HCT116 (cell line): ENCODE measurements around the gene TAOK3. TPM values are rescaled to one million over a fixed set of nuclear protein-coding genes. Genes with fewer than 3 reads are reported as not detected.

Experiments
- ATAC-seq: fragments of 200-7000 bp; cut with Tn5 transposase; 2 replicates; pipeline ENCODE4 v1.9.1; 2020; ENCODE audit warnings: mild to moderate bottlenecking, moderate library complexity
- BruUV-seq: library from RNA; stranded (reverse); fragments of 400-500 nt; replicated peaks from 2 replicates; lab custom pipeline; 2021; lab: Mats Ljungman, UMichigan
- CTCF ChIA-PET: fragments of 300-600 bp; sonication (Branson Sonifier 250); formaldehyde crosslinking; loops from one replicate; lab custom pipeline; 2021; ENCODE audit warnings: antibody characterized with exemption; lab: Charles Lee
- POLR2A ChIA-PET: fragments of 300-600, 350-600 bp; sonication (Branson Sonifier 250); formaldehyde crosslinking; loops from one replicate; lab custom pipeline; 2021; ENCODE audit warnings: antibody characterized with exemption; lab: Charles Lee
- RAD21 ChIA-PET, 2 experiments: fragments of 300-600 bp; sonication (Branson Sonifier 250); formaldehyde crosslinking; loops; one replicate each; lab custom pipeline; 2023; ENCODE audit warnings: low total read pairs in 2 of 2; ENCODE audit not compliant: uncharacterized antibody in 2 of 2, unreplicated experiment in 2 of 2, low non-redundant PET in 1 of 2; lab: Charles Lee
- DNase-seq: peaks from one replicate; pipeline ENCODE4 v3.0.0-alpha.2; 2010; ENCODE audit warnings: low read depth, low spot score
- H2AFZ ChIP-seq: fragments of 200-600 bp; shearing (Covaris generic), sonication (generic); 2 replicates; pipeline ENCODE4 v1.6.1; 2017; ENCODE audit warnings: low read depth, mixed run types, mixed read lengths, antibody characterized with exemption, low read length; ENCODE audit not compliant: poor library complexity, severe bottlenecking
- H3K27ac ChIP-seq: 2 replicates; pipeline ENCODE4 v1.5.1; 2012; ENCODE audit warnings: low read depth, low read length
- H3K27me3 ChIP-seq: fragments of 200-600 bp; sonication (generic); 2 replicates; pipeline ENCODE4 v1.6.1; 2016; ENCODE audit warnings: mixed run types, low read length, mixed read lengths; ENCODE audit not compliant: insufficient read depth
- H3K36me3 ChIP-seq, 2 experiments: fragments of 200-500 bp in 1 of 2; fragments of 200-600 bp in 1 of 2; sonication (Bioruptor generic) in 1 of 2; sonication (generic) in 1 of 2; 2 replicates each; pipeline versions ENCODE4 v1.5.1 to v1.6.1; 2014 to 2016; ENCODE audit warnings: low read length in 2 of 2, inconsistent platforms in 1 of 2, mixed read lengths in 1 of 2, mixed run types in 1 of 2; ENCODE audit not compliant: insufficient read depth in 2 of 2, control insufficient read depth in 1 of 2
- H3K4me1 ChIP-seq, 2 experiments: fragments of 200-600 bp in 1 of 2; sonication (generic) in 1 of 2; 2 replicates each; pipeline versions ENCODE4 v1.5.1 to v1.6.1; 2012 to 2017; ENCODE audit warnings: low read length in 2 of 2, inconsistent platforms in 1 of 2, mild to moderate bottlenecking in 1 of 2, mixed read lengths in 1 of 2, mixed run types in 1 of 2, moderate library complexity in 1 of 2; ENCODE audit not compliant: insufficient read depth in 2 of 2, control insufficient read depth in 1 of 2
- H3K4me2 ChIP-seq: fragments of 200-600 bp; sonication (generic); 2 replicates; pipeline ENCODE4 v1.6.1; 2017; ENCODE audit warnings: mixed run types, low read length, mixed read lengths
- H3K4me3 ChIP-seq, 2 experiments: fragments of 200-600 bp in 1 of 2; sonication (generic) in 1 of 2; replicated peaks in 1 of 2; 2 replicates each; pipeline ENCODE4 v1.5.1; 2011 to 2016; ENCODE audit warnings: low read length in 2 of 2, control low read depth in 1 of 2, low read depth in 1 of 2, mild to moderate bottlenecking in 1 of 2, mixed read lengths in 1 of 2, mixed run types in 1 of 2
- H3K79me2 ChIP-seq: fragments of 200-600 bp; sonication (generic); 2 replicates; pipeline ENCODE4 v1.6.1; 2017; ENCODE audit warnings: mild to moderate bottlenecking, mixed run types, low read length, moderate library complexity, mixed read lengths; ENCODE audit not compliant: insufficient read depth
- H3K9ac ChIP-seq: fragments of 200-600 bp; sonication (generic); 2 replicates; pipeline ENCODE4 v1.6.1; 2016; ENCODE audit warnings: low read length, mixed read lengths
- H3K9me2 ChIP-seq: fragments of 200-600 bp; sonication (generic), shearing (Covaris generic); 2 replicates; pipeline ENCODE4 v1.6.1; 2017; ENCODE audit warnings: mixed run types, mild to moderate bottlenecking, moderate library complexity; ENCODE audit not compliant: insufficient read depth
- H3K9me3 ChIP-seq, 2 experiments: fragments of 200-500 bp in 1 of 2; fragments of 200-600 bp in 1 of 2; sonication (Bioruptor generic) in 1 of 2; sonication (generic) in 1 of 2; 2 replicates each; pipeline ENCODE4 v1.6.1; 2014 to 2017; ENCODE audit warnings: low read length in 2 of 2, mixed read lengths in 2 of 2, inconsistent platforms in 1 of 2, low read depth in 1 of 2, mild to moderate bottlenecking in 1 of 2, mixed run types in 1 of 2, moderate library complexity in 1 of 2; ENCODE audit not compliant: control insufficient read depth in 1 of 2, insufficient read depth in 1 of 2
- H4K20me1 ChIP-seq: fragments of 200-600 bp; sonication (generic), shearing (Covaris generic); 2 replicates; pipeline ENCODE4 v1.6.1; 2017; ENCODE audit warnings: mixed run types, mild to moderate bottlenecking, moderate library complexity; ENCODE audit not compliant: insufficient read depth
- CTCF ChIP-seq, 3 experiments: fragments of 200-600 bp in 1 of 3; sonication (generic) in 1 of 3; IDR thresholded peaks in 2 of 3; conservative IDR thresholded peaks in 1 of 3; 2 replicates each; pipeline ENCODE4 v1.5.1; 2012 to 2017; ENCODE audit warnings: low read depth in 2 of 3, low read length in 2 of 3, antibody characterized with exemption in 1 of 3, borderline replicate concordance in 1 of 3, control low read depth in 1 of 3, mild to moderate bottlenecking in 1 of 3, mixed read lengths in 1 of 3, mixed run types in 1 of 3, moderate library complexity in 1 of 3; ENCODE audit not compliant: insufficient read depth in 1 of 3
- FOSL1 ChIP-seq: IDR thresholded peaks from 2 replicates; pipeline ENCODE4 v1.6.1; 2012; ENCODE audit warnings: low read depth
- MAX ChIP-seq: IDR thresholded peaks from 2 replicates; pipeline ENCODE4 v1.6.1; 2012
- RAD21 ChIP-seq: IDR thresholded peaks from 2 replicates; pipeline ENCODE4 v1.6.1; 2012; ENCODE audit warnings: low read depth, mild to moderate bottlenecking
- SP1 ChIP-seq: IDR thresholded peaks from 2 replicates; pipeline ENCODE4 v1.6.1; 2012; ENCODE audit warnings: low read depth
- SRF ChIP-seq: IDR thresholded peaks from 2 replicates; pipeline ENCODE4 v1.6.1; 2012; ENCODE audit warnings: low read depth
- ZNF274 ChIP-seq: fragments of 200-500 bp; sonication (Bioruptor generic); IDR thresholded peaks from 2 replicates; pipeline ENCODE4 v1.6.1; 2014; ENCODE audit warnings: mild to moderate bottlenecking, low read depth, low read length, inconsistent platforms
- intact Hi-C: fragments of 100-400 bp; cut with micrococcal nuclease; formaldehyde crosslinking; loops from 2 replicates; pipeline ENCODE4 v1.10.0; 2022
- total RNA-seq: library from RNA; stranded (reverse); gene quantifications from one replicate; pipeline ENCODE4 v1.2.1, GENCODE V29; 2021; ENCODE audit not compliant: unreplicated experiment

TAOK3 gene
- total RNA-seq, 1 experiment from 2014 or later = 10.5 TPM

DNA sequence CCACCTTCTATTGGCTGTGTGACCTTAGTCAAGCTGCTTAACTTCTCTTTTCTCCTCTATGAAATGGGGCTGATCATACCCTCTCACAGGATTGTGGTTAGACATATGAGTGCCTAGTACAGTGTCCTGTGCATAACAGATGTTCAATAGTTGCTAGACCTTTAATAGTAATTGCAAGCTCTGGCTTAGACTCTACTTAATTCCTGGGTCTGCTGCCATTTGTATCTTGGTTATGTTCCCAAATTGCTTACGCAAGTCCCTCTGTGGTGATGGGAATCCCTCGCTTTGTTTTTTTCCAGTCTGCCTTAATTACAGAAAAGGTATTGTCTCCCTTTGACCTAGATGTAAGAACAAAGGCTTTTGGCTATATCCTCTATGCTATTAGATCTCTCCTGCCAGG lies 18.7 kb upstream of the TAOK3 start:
- Histone ChIP-seq H2AFZ (no peak overlapping the region), H3K27me3 (no peaks in the 10 kb centered on the region), H3K4me3 (no peak overlapping the region), H3K4me1 (no peaks in the 10 kb centered on the region), H3K36me3 (peaks cover 22 to 28% of the 10 kb centered on the region in 2 experiments; a peak in 3 of 4 replicates), H4K20me1 (no peaks in the 10 kb centered on the region), H3K9me2 (no peaks in the 10 kb centered on the region), H3K9ac (no peak overlapping the region), H3K27ac (no peak overlapping the region), H3K79me2 (no peaks in the 10 kb centered on the region), H3K9me3 (no peaks in the 10 kb centered on the region), H3K4me2 (no peak overlapping the region)
- BruUV-seq = no TSS peak
- ATAC-seq = no peak
- CTCF ChIA-PET = no interaction called here
- TF ChIP-seq FOSL1 = no peak
- TF ChIP-seq ZNF274 = no peak
- no peak for TF ChIP-seq MAX
- TF ChIP-seq SP1 = no peak
- RAD21 ChIA-PET = no interaction called here
- DNase-seq = no peak
- POLR2A ChIA-PET = no interaction called here
- intact Hi-C loops = no loop called here

- ATAC-seq = peak; percentile 24; the same call in 1 of the 2 replicates
Measured at GRCh38 chr12:118377884-118378470, 5.3 kb upstream of the TAOK3 start.

More at GRCh38 chr12:118377884-118378470, 5.3 kb upstream of the TAOK3 start:
- Histone ChIP-seq H3K27ac (peak overlapping the region; percentile 92; the same call in 1 of the 2 replicates), H3K27me3 (no peaks in the 10 kb centered on the region), H2AFZ (no peak overlapping the region), H3K4me2 (peak overlapping the region; percentile 83), H3K36me3 (peaks cover 12 to 14% of the 10 kb centered on the region in 2 experiments; a peak in 2 of 4 replicates), H3K79me2 (peaks cover 32% of the 10 kb centered on the region), H4K20me1 (no peaks in the 10 kb centered on the region), H3K9ac (peak overlapping the region; percentile 71), H3K9me2 (no peaks in the 10 kb centered on the region), H3K9me3 (no peaks in the 10 kb centered on the region), H3K4me3 (peak overlapping the region; percentile 80 to 85), H3K4me1 (peaks cover 0 to 30% of the 10 kb centered on the region in 2 experiments; a peak in 3 of 4 replicates)
- no TSS peak for BruUV-seq
- TF ChIP-seq SRF (no peak), CTCF (IDR thresholded peaks at IDR 0.05 in 2 of 3, conservative IDR thresholded peaks at IDR 0.05 in 1 of 3; ENCODE audit: borderline replicate concordance in 1 of 3, insufficient read depth in 1 of 3, low read depth in 2 of 3, low read length in 2 of 3) (peak; percentile 54 to 97 (median 80); a peak in 5 of 6 replicates), RAD21 (peak; percentile 55)
- intact Hi-C loops = loop anchor here (5.0 kb wide), 1 partner anchor 501 kb away; no protein-coding TSS in a partner anchor
- ChIA-PET POLR2A (interaction anchor here (1.0 kb wide), 1 partner anchor 242 kb away, joined by 3 read pairs; the partner anchor contains the start of gene PEBP1), RAD21 (no interaction called here), CTCF (interaction anchor here (0.6 to 4.4 kb wide), 17 partner anchors 9 to 1187 kb away, joined by 3 to 76 read pairs (median 5); partner anchors contain the start of gene PEBP1)
- DNase-seq = peak; percentile 22
